ENCODE measurements around the gene GATA5.

The GATA5 gene

DNA sequence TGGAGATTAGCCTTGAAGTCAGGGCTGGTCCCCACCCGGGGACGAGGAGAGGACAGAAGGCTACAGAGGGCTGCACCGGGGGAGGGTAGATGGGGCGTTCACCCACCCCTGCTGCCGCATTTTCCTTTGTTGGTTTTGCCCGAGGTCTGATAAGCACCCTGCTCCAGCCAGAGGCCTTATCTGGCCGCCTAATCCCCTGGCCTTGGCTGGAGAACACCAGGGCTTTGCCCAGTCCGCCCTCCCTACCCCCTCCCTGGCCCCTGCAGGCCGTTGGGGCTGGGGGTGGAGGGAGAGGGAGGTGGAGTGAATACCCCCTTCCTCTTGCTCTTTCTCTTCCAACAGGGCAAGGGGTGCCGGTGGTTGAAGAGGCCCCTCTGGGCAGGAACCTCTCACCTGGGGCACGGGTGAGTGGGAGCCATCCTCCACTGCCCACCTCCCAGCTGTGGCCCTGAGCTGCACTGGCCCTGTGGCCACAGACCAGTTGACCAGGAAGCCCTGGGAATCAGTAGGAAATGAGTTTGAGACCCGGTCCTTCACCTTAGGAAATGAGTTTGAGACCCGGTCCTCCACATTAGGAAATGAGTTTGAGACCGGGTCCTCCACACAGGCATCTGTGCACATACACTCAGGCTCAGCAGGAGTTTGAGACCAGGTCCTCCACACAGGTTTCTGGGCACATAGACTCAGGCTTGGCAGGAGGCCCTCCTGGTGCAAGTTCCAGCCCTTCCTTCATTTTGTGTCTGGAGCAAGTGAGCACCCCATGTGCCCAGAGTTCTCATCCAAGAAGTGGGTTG, 12.0 kb upstream of the GATA5 start:
- DNase-seq (ENCODE audit: low read depth): no peak

DNA sequence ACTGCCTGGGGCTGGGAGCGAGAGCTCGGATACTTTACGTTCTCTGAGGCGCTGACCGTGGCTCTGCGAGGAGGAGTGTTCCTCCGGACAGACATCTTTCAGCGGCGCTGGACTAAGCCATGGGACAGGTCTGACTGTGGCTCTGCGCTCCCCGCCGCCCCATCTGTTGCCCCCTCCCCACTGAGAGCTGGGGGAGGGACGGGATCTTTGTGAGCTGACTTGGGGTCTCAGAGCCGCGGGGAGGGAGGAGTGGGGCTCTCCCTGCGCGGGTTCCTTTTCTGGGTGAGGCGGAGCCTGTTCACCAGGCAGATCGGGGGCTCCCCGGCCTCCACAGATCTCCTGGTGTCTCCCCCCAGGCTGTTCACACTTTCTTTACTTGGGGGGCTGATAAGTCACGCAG, 11.3 kb upstream of the GATA5 start:
- no peak for DNase-seq (ENCODE audit: low read depth)

DNA sequence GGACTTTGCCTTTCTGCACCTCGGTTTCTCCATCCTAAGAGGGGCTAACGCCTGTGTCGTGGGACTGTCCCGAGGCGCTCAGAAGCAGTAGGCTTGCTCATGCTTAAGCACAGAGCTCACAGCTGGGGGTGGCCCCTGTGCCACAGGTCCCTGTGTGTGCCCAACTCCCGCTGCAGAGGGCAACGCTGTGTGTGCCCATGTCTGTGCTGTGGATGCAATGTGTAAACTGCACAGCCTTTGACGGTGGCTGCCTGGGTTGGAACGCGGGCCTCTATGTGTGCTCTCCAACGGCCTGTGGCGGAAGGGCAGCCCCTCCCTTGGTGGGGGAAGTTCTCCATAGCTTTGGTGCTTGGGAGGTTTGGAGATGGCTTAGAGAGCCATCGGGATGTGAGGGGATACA, 10.7 kb upstream of the GATA5 start:
- DNase-seq (ENCODE audit: low read depth): no peak

- DNase-seq (ENCODE audit: low read depth): no peak
Measured at GRCh38 chr20:62485701-62486089, 9.9 kb upstream of the GATA5 start.

DNA sequence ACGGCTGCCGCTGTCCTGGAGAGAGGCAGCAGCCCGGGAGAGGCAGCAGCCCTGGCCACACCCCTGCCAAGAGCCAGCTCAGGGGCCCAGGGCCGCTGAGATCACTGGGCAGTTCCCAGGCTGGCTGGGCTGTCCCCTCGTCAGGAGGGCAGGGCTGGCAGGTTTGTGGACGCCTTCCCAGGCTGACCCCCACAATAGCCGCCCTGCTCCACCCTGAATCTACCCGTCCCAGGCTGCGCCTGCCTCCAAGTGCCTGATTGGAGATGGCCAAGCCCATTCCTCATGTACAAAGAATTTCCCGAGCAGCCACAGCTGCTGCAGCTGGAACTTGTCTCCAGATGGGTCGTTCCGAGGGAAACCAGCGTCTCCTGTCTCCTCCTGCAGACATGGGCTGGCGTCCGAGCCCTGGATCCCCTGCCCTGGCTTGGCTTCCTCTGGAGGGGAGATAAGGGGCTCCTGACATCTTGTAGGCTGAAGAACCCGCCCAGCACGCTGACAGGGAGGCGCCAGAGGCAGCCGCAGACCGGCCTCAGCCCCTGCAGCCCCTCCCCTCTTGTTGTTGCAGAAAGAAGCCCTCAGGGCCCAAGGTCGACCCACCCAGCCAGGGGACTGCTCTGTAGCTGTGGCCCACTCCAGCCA, 9.4 kb upstream of the GATA5 start:
- no peak for DNase-seq (ENCODE audit: low read depth)

GRCh38 chr20:62484478-62484877, 8.7 kb upstream of the GATA5 start:
- no peak for DNase-seq (ENCODE audit: low read depth)

DNA sequence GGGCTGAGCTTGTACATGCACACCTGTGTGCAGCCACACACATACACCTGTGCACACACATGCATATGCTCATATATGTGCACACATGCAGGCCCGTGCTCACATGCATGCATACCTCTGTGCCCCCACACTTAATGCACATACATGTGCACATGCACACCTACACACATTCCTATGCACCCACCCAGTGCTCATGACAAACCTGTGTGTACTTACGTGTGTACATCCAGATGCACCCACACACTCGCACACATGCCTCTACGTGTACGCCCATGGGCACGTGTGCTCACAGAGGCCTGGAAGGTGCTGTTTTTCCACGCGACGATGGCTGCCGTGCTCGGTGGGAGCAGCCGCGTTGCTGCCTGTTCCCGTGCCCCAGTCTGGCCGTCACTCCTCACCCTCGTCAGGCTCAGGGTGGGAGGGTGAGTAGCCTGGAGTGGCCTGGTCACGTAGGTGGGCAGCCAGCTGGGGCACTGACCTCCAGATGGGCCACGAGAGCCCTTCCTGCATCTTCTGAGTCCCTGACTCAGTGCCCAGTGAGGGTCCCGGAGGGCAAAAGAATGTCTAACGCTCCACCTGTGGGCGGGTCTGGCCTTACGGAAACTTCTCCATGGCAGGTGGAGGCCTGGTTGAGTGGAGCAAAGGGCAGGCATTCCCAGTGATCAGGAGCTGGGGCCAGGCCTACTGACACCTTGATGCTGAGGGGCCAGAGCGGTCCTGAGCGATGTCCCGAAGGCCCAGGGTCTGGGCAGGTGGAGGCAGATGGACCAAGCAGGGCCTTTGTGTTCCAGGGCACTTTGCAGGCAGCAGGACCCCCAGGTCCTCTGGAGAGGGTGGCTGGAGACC, 8.0 kb upstream of the GATA5 start:
- no peak for DNase-seq (ENCODE audit: low read depth)

DNA sequence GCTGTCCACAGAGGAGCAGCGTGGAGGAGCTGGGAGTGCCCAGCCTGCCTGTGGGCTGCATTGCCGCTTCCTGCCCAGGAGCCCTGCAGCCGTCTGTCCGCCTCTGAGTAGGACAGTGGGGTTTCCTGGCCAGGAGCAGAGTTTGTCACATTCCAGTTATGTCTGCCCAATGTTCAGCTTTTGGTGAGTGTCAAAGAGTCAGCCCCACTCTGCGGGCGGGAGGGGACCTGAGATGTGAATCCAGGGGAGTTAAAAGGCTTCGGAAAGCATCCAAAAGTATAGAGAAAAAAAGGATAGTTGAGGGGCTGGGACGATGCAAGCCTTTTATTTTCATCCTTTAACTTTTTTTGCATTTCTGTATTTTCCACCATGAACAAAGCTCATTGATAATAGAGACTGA, 7.2 kb upstream of the GATA5 start:
- DNase-seq (ENCODE audit: low read depth): no peak

GRCh38 chr20:62482146-62482809, 6.5 kb upstream of the GATA5 start:
- no peak for DNase-seq (ENCODE audit: low read depth)

DNA sequence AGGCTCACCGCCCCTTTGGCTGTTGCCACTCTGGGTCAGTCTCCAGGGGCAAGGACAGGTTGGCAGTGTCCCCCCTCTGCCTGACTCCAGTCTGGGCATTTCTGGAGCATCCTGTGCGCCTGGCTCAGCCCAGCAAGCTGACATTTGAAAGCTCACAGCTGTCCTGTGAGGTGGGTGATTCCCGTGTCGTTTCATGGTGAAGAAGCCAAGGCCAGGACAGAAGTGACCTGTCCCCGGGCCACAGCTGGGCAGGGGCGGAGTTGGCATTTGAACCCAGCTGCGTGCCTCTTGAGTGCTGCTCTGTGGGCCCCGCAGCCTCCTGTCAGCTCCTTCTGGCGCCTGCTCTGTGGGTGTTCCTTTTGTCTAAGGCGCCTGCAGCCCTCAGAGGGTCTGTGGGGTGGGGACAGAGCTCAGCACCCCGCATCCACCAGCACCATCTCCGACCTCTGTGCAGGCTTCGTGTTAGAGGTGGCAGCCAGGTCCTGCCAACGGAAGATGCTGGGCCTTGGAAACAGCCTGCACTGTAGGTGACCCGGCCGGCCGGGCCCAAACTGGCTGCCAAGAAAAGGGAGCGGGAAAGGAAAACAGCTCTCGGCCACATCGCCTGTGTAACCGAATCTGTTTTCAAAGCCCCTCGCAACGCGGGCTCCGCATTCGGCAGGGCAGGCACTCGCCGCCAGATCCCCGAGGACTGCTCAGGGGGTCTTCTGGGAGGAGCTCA, 5.8 kb upstream of the GATA5 start:
- DNase-seq (ENCODE audit: low read depth): no peak

DNA sequence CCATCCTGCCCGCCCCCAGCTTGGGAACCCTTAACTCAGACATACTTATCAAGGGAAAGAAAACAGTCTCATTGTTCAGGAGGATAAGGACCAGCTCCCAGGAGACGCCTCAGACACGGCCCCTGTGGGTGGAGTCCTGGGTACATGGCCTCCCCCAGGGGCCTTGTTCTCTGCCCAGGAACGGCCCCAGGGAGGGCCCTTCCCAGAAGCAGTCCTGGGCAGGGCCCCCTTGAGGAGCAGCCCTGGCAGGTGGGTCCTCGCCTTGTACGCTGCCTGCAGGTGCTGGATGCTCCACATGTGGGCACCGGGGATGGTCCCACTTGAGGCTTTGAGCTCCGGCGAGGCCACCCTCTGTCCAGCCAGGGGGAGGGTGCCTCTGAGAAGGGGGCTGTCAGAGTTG, 4.5 kb upstream of the GATA5 start:
- DNase-seq (ENCODE audit: low read depth): no peak

DNA sequence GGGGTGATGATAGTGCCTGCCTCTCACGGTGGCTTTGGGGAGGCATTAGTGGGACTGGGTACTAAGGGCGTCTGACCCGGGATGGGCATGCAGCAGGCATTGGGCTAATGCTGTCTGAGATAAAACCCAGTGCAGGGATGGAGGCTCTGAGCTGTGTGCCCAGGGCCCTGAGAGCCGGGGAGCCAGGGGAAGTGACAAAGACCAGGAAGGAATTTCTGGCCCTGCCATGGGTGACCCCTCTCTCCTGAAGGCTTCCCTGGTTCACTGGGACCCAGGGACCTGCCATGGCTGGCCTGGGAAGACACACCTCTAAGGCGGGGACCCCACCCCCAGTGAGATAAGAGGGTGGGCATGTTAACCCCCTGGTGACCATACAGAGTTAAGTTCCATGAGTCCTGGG, 3.9 kb upstream of the GATA5 start:
- no peak for DNase-seq (ENCODE audit: low read depth)

DNA sequence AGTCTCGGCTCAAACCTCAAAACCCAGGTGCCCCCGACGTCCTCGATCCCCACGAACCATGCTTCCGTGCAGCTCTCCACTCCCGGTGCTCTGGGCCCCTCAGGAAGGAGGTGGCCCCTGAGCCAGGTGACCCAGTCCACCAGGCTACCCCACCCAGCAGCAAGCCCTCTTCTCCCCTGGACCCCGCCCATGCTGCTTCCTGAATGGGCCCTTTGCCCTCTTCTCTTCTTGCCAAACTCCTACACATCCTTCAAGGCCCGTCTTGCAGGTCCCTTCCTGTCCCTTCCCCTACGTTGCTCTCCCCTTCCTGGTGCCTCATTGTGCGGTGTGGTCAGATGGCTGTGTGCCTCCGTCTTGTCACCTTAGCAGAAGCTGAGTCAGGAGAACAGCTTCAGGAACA, 3.4 kb upstream of the GATA5 start:
- no peak for DNase-seq (ENCODE audit: low read depth)

- DNase-seq (ENCODE audit: low read depth): no peak
Measured at GRCh38 chr20:62477669-62478455, 2.1 kb upstream of the GATA5 start.

DNA sequence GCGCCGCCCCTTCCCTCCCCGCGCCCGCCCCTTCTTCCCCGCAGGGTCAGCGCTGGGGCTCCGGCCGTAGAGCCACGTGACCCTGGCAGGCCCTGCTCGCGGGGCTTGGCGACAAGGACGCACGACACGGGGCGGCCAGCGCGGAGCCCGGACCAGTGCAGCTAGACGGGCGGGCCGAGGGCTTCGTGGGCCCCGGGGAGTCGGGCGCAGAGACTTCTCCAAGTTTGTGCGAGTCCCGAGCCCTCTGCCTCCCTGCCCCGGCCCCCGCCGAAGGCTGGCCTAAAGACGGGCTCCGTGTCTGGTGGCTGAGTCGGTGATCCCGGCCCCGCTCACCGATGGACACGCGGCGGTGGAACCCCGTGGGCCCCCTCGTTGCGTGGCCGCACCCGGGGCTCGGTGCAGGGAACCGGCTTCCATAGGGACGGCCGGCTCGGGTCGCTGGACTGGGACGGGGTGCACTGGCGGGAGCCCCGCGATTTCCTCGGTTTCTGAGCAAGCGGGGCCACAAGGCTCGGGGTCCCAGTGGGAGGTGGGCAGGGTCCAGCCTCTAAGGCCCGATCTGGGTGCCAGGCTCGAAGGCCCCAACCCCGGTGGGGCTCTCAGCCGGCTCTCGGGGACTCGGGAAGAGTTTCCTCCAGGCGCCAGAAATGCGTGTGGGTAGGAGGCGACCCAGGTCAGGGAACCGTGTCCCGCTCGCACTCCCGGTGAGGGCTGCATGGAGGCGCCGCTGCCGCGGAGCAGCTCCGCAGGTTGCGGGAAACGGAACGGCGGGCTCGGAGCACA, 452 bp upstream of the GATA5 start:
- no peak for DNase-seq (ENCODE audit: low read depth)

DNA sequence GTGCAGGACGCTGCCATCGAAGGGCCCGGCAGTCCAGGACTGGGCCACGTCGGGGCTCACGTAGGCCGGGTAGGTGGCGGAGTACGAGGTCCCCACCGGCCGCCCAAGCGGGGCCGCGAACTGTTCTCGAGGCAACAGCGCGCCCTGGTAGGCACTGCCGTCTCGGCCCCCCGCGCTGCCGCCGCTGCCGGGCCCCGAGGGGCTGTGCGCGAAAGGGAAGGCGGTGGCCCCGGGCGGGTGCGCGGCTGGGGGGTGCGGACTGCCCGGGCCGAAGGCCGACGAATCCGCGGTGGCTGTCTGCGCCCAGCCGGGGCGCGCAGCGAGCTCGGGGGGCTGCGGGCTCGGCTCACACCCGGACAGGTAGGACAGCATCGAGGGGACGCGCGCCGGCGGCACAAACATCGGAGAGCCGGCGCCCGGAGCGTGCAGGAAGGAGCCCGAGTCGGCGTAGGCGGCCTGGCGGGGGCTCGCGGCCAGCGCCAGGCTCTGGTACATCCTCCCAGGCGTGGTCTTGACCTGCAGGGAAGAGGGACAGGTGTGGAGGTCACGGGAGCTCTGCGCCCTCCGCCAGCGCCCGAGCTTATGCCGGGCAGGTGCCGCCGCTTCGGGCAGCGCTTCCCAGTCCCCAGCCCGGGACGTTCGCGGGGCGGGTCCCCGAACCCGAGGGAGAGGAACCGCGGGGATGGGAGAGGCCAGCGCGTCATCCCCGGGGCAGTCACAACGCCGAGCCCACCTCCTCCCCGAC, 596 bp downstream of the GATA5 start:
- DNase-seq (ENCODE audit: low read depth): no peak

DNA sequence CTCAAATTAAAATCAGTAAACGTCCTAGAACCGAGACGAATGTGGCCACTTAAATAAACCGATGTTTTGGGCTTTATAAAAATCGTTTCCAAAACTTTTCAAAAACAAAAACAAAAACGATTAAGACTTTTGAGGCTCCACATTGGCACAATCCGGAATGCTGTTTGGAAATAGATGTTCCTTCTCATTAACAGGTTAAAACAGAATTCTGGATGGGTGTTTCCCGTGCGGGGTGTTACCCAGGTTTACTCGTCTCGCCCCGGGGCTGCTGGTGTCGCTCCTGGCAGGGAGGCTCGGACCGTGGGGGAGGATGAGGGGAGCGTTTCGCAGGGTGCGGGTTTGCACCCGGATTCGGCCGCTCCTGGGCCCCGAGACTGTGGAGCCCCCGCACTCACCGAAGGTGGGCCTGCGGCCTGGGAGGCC, 1.2 kb downstream of the GATA5 start:
- no peak for DNase-seq (ENCODE audit: low read depth)

DNA sequence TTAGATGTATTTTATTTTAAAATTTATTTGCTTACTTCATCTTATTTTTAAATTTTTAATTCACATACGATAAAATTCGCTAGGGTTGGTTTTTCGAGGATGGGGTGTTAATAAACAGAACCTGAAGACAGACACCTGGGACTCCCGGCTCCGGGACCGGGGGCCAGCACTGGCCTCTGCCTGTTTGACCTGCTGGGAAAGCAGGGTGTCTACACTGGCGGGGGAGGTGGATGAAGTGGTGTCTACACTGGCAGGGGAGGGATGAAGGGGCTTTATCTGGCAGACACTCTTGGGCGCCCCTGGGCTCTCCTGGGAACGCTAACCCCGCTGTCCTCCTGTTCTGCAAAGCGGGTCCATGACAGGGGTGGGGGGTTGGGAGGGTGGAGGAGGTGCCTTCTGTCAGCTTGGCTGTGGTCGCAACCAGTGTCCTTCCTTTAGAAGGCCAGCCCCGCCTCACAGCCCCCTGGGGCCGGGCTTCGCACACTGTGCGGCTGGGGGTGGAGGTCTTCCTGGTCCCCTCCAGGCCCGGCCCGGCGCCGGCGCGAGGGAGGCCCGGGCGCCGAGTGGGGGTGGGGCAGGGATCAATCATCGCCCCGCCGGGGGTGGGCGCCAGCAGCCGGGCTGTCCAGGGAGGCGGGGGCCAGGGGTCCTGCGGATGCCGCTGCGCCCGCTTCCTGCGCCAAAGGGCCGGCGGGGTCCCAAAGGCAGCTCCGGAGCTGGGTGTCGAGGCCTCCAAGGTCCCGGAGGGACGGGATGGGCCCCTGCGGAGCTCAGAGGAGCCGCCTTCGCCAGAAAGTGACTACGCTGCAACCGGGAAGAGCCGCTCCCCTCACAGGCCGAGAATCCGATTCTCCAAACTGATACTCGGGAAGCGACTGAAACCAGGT, 1.8 kb downstream of the GATA5 start:
- DNase-seq (ENCODE audit: low read depth): no peak
